Heart right ventricle (tissue), 16 donors: Measurements from ENCODE around the gene CYB561D1. TPM values are rescaled to one million over a fixed set of nuclear protein-coding genes. Genes with fewer than 3 reads are reported as not detected.

ENCODE experiments used
- ATAC-seq, 8 donors: fragments of 200-7000 bp; cut with Tn5 transposase; one replicate each; pipeline ENCODE4 v1.9.1; 2020; ENCODE audit warnings: mild to moderate bottlenecking in 8 of 8, moderate library complexity in 8 of 8, moderate number of reproducible peaks in 1 of 8
- DNase-seq, 2 donors: peaks; one replicate each; pipeline ENCODE4 v3.0.0-alpha.2; 2020
- H3K27ac ChIP-seq, 10 donors: fragments of 200-600 bp; sonication (generic) in 2 of 10; one replicate each; pipeline versions ENCODE4 v1.5.0 to v1.8.0; 2020 to 2022; ENCODE audit warnings: mild to moderate bottlenecking in 3 of 10
- H3K27me3 ChIP-seq, 7 donors: fragments of 200-600 bp; one replicate each; pipeline ENCODE4 v1.8.0; 2021 to 2022; ENCODE audit warnings: mild to moderate bottlenecking in 2 of 7
- H3K36me3 ChIP-seq, 9 donors: fragments of 200-600 bp; sonication (generic) in 1 of 9; one replicate each; pipeline versions ENCODE4 v1.5.0 to v1.8.0; 2020 to 2022; ENCODE audit warnings: mild to moderate bottlenecking in 2 of 9
- H3K4me1 ChIP-seq, 9 donors: fragments of 200-600 bp; sonication (generic) in 1 of 9; one replicate each; pipeline versions ENCODE4 v1.5.0 to v1.8.0; 2020 to 2022; ENCODE audit warnings: mild to moderate bottlenecking in 4 of 9
- H3K4me3 ChIP-seq, 10 donors: fragments of 200-600 bp; sonication (generic) in 2 of 10; one replicate each; pipeline versions ENCODE4 v1.5.0 to v1.8.0; 2020 to 2022; ENCODE audit warnings: mild to moderate bottlenecking in 7 of 10, moderate library complexity in 2 of 10
- H3K9me3 ChIP-seq, 11 donors: fragments of 200-600 bp in 10 of 11; sonication (generic) in 2 of 11; one replicate each; pipeline versions ENCODE4 v1.5.0 to v1.8.0; 2013 to 2022; ENCODE audit warnings: mild to moderate bottlenecking in 2 of 11, control low read depth in 1 of 11, moderate library complexity in 1 of 11
- CTCF ChIP-seq, 9 donors: fragments of 200-600 bp; sonication (generic) in 2 of 9; IDR thresholded peaks; one replicate each; pipeline versions ENCODE4 v1.5.0 to v1.8.0; 2021 to 2022; ENCODE audit warnings: antibody characterized with exemption in 9 of 9, mild to moderate bottlenecking in 5 of 9, moderate library complexity in 1 of 9
- WGBS, 2 donors: extraction: QIAGEN DNeasy Blood & Tissue Kit; methylation state at CpG; one replicate each; pipeline ENCODE4 v1.1.7; 2013; ENCODE audit warnings: inconsistent platforms in 1 of 2; 5-methylcytosine and 5-hydroxymethylcytosine counted together
- intact Hi-C, 10 donors: fragments of 100-400 bp; cut with DNase I; formaldehyde crosslinking; loops; one replicate each; pipeline versions ENCODE4 v1.11.1 to v1.14.2; 2022
- polyA plus RNA-seq, 2 donors: library from polyadenylated mRNA; stranded (reverse); fragments of 200-250 nt; gene quantifications; one replicate each; pipeline ENCODE4 v1.2.3, GENCODE V29; 2013
- total RNA-seq, 10 donors: library from RNA; stranded (reverse); fragmentation: NEBNext Ultra II Directional in 3 of 10; extraction: Animal tissue kit (Norgen Biotek cat#: 25700) in 3 of 10; gene quantifications; one replicate each; pipeline versions ENCODE4 v1.2.1 to v1.2.4, GENCODE V29; 2021 to 2023
- donor health status: Arrhythmogenic right ventricular cardiomyopathy.
- donor health status: ischemic (EF 13 %, LVEDD 7.1; RV severe dilation, severe dysfunction).
- donor health status: healthy with polysubstance abuse.
- donor health status: DM: no; HTN: yes; CAD: no.
- donor health status: DM: no; HTN: no; CAD: no.
- donor health status: ischemic (EF 25% LVEDD 6.9; RV normal size, moderate dysfunction).
- donor health status: ischemic (EF 25% LVEDD 5.7; RV mildly dilated, moderate dysfunction).
- donor health status: healthy.
- donor health status: DM: yes; HTN: yes; CAD: no.
- donor health status: Ischemic cardiomyopathy.
- donor health status: ischemic (EF 35%, LVEDD 5.7; RV mildly dilated, moderate dysfunction).
- donor health status: nonischemic (EF 11% LVEDD 7.7; RV severe dilation, severe dysfunction).
- donor health status: DM: yes; HTN: yes; CAD: no.
- donor health status: PGD.
- donor health status: ischemic (EF 29% LVEDD 5.4; RV normal size, mild dysfunction).
- donor health status: nonischemic (EF 23%, LVEDD 6.1; RV moderate dilation, normal function).

The CYB561D1 gene
- total and polyA plus RNA-seq, 12 donors = 3.0 to 7.6 (median 4.5) TPM

- peak overlapping the region in 1 of 10 donors; percentile 7 for H3K4me3 ChIP-seq
- H3K9me3 ChIP-seq = no peaks in the 10 kb centered on the region
- ATAC-seq (peak in 1 of 8 donors; percentile 3), DNase-seq (no peak)
- H3K36me3 ChIP-seq = no peaks in the 10 kb centered on the region
- H3K4me1 ChIP-seq = peaks cover 9 to 58% (median 32%) of the 10 kb centered on the region in 9 donors
- no peaks in the 10 kb centered on the region for H3K27me3 ChIP-seq
- 46 to 59% methylated on average over 4 of the region's 4 CpGs for WGBS, 2 donors
- H3K27ac ChIP-seq = peak overlapping the region in 8 of 10 donors; percentile 49 to 88 (median 78)
- intact Hi-C loops = loop anchor here in 1 of 10 donors (10.0 kb wide), 1 partner anchor 271 kb away; no protein-coding TSS in a partner anchor
- TF ChIP-seq CTCF (IDR thresholded peaks at IDR 0.05) = no peak
These were observed 41.6 kb downstream of the CYB561D1 start for GRCh38 chr1:109535481-109535880.

- DNase-seq (peak; percentile 54 to 66), ATAC-seq (peak; percentile 35 to 84 (median 74))
- intact Hi-C loops = loop anchor here in 1 of 10 donors (10.0 kb wide), 1 partner anchor 271 kb away; no protein-coding TSS in a partner anchor
These were observed 42.1 kb downstream of the CYB561D1 start for GRCh38 chr1:109535971-109536491.

GRCh38 chr1:109537450-109538178 is 43.7 kb downstream of the CYB561D1 start:
- no peak for TF ChIP-seq CTCF (IDR thresholded peaks at IDR 0.05)
- Histone ChIP-seq H3K4me1 (peaks cover 2 to 37% (median 12%) of the 10 kb centered on the region in 9 donors), H3K27me3 (no peaks in the 10 kb centered on the region), H3K4me3 (no peak overlapping the region), H3K9me3 (no peaks in the 10 kb centered on the region), H3K36me3 (no peaks in the 10 kb centered on the region), H3K27ac (peak overlapping the region in 4 of 10 donors; percentile 41 to 87 (median 70))
- intact Hi-C loops = loop anchor here in 1 of 10 donors (10.0 kb wide), 1 partner anchor 273 kb away; no protein-coding TSS in a partner anchor
- 89% methylated on average over 9 of the region's 9 CpGs for whole genome bisulfite sequencing, 2 donors
- no peak for DNase-seq
- ATAC-seq = no peak

More at GRCh38 chr1:109535971-109536491, 42.1 kb downstream of the CYB561D1 start:
- WGBS, 2 donors = 27 to 44% methylated on average over 5 of the region's 5 CpGs
- Histone ChIP-seq H3K36me3 (no peaks in the 10 kb centered on the region), H3K4me1 (peaks cover 6 to 53% (median 27%) of the 10 kb centered on the region in 9 donors), H3K27ac (peak overlapping the region in 9 of 10 donors; percentile 26 to 88 (median 77)), H3K27me3 (no peaks in the 10 kb centered on the region), H3K9me3 (no peaks in the 10 kb centered on the region), H3K4me3 (peak overlapping the region in 1 of 10 donors; percentile 7)
- no peak for TF ChIP-seq CTCF (IDR thresholded peaks at IDR 0.05)

- no peak for DNase-seq
These were observed 45.1 kb downstream of the CYB561D1 start for GRCh38 chr1:109538827-109539555.

More at GRCh38 chr1:109538827-109539555, 45.1 kb downstream of the CYB561D1 start:
- Histone ChIP-seq H3K27ac (no peak overlapping the region), H3K9me3 (no peaks in the 10 kb centered on the region), H3K36me3 (no peaks in the 10 kb centered on the region), H3K4me1 (peaks cover 0 to 32% (median 9%) of the 10 kb centered on the region in 9 donors), H3K27me3 (no peaks in the 10 kb centered on the region), H3K4me3 (no peak overlapping the region)
- intact Hi-C loops = loop anchor here in 1 of 10 donors (10.0 kb wide), 1 partner anchor 274 kb away; no protein-coding TSS in a partner anchor
- no peak for ATAC-seq
- TF ChIP-seq CTCF (IDR thresholded peaks at IDR 0.05) = no peak
- WGBS, 2 donors = 88 to 89% methylated on average over 9 of the region's 9 CpGs
